GM12892 (cell line): ENCODE data around the gene CD82.
"Not testable (repeated sequence)": the region's sequence is repeated elsewhere in the genome, so short reads cannot be mapped to it uniquely, and the experiment has no call there.

Experiments
- DNase-seq: peaks from one replicate; pipeline ENCODE4 v3.0.0; 2011; ENCODE audit not compliant: insufficient read length
- FAIRE-seq: peaks from 2 replicates; lab custom pipeline; 2011; peaks lifted over from hg19 to GRCh38; lab: Jason Lieb, UNC
- POLR2A ChIP-seq: IDR thresholded peaks from 2 replicates; pipeline ENCODE4 v1.6.1; 2011; ENCODE audit warnings: low read depth, low read length, control low read depth
- POLR2AphosphoS5 ChIP-seq: IDR thresholded peaks from 2 replicates; pipeline ENCODE4 v1.6.1; 2011; ENCODE audit warnings: low read depth, low read length, control low read depth
- TAF1 ChIP-seq: IDR thresholded peaks from 2 replicates; pipeline ENCODE4 v1.6.1; 2011; ENCODE audit warnings: low read depth, mild to moderate bottlenecking, control low read depth, low read length, borderline replicate concordance

CD82 gene

DNA sequence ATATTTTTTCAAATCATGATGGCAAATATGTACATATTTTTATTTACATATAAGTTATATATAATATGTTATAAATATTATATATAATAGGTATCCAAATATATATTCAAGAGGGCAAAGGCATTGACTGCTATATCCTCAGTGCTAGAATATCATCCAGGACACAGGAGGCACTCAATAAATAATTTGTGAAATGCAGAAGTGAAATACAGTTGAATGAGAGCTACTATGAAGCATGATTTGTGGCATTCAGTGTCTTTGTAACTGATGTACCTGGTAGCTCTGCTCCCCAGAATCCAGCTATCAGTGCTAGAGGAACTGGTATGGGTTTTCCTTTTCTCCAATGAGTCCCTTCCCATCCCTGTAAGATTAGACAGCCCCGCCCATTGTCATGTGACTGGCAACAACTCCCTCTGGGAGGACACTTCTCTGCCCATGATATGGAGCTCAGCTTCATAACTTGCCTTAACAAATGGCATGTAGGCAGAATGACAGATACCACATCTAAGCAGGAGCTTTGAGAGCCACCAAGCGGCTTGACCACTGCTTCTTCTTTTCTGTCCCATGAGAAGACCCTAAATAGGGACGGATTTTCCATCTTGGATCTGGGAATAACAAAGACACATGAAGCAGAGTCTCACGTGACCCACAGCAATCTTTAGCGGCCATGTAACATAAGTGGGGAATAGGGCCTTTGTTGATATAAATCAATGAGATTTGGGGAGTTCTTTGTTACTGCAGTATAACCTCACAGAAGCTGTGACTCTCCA lies 10.2 kb upstream of the CD82 start:
- peak; percentile 62 for FAIRE-seq
- no peak for TF ChIP-seq TAF1
- TF ChIP-seq POLR2A: no peak
- TF ChIP-seq POLR2AphosphoS5: no peak
- no peak for DNase-seq

DNA sequence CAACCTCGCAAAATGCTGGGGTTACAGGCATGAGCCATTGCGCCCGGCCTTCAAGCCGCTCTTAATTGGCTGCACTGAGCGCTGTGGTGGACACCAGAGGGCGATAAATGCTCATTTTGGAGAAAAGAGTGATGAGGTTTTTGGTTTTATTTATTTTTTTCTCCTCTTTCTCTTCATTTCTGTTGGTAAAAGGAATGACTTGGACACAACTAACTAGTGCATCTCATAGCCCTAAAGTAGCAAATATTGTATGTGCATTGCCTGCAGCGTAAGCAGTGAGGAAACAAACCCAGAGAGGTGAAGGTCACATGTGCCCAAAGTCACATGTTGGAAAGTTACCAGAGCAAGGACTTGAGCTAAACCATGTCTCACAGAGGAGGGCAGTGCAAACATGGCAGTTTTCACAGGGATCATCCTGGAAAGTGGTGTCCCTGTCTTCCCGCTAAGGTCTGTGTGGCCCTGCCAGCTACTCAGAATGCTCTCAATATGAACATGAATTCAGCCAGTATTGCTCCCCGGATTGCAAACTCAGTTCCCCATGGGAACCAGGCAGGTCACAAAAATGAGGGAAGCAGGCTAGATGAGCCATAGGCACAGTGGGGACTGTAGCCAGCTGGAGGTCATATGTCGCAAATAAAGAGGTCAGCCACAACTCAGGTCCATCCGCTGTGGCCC lies 8.6 kb upstream of the CD82 start:
- no peak for TF ChIP-seq TAF1
- DNase-seq: no peak
- peak; percentile 95 for FAIRE-seq

DNA sequence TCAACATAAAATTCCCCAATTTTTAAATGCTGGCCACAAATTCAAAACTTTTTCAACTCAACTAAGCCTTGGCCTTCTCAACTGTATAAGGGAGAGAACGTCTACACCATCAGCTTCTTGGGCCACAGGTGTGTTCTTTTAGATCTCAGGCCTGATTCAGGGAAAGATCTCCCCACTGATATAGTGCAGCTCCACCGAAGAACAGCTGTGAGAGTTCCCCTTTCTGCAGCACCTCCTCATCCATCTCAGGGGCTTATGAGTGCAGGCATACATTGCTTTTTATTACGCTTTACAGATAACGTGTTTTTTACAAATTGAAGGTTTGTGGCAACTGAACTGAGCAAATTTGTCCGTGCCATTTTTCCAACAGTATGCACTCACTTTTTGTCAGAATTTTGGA lies 8.0 kb upstream of the CD82 start:
- FAIRE-seq (no peak), DNase-seq (no peak)
- TF ChIP-seq POLR2AphosphoS5 (no peak), POLR2A (no peak), TAF1 (no peak)

DNA sequence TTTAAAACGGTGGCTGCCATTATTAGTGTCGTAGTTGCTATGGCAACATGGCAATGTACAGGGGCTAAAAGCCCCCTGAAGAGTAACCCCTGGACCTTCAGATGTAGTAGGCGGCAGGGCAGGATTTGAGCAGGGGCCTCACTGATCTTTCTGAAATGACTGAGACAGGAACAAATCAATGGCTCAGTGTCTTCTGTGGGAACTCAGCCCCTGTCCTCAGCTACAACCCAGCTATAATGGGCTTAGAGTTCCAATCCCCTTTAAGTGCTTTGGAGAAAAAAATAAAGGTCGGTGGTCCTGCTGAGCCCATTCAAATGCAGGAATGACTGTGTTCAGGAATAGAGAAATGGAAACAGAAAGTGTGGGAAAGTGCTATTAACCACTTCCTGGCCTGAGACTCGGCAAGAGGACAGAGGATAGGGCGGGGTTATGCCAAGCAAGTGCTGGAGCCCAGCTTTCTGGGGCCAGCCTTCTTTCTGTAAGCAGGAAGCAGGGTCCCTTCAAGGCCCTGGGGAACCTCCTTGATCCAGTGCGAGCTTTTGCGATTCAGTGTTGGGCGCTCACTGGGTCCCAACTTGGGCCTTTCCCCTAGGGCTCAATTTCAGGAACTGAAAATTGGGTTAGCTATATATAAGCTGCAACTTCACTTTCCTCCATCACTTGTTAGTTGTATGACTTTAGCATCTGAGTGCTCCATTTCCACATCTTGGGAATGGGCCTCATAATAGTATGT lies 6.1 kb upstream of the CD82 start:
- TF ChIP-seq POLR2AphosphoS5 (no peak), POLR2A (no peak), TAF1 (no peak)
- FAIRE-seq (peak; percentile 97), DNase-seq (no peak)

DNA sequence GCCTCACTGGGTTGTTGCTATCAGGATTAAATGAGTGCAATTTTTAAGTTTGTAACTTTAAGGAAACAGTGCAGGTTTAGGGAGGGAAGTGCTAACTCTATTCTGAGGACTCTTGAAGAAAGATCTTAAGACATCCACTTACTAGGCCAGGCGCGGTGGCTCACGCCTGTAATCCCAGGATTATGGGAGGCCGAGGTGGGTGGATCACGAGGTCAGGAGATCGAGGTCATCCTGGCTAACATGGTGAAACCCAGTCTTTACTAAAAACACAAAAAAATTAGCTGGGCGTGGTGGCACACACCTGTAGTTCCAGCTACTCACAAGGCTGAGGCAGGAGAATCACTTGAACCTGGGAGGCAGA lies 5.5 kb upstream of the CD82 start:
- DNase-seq, FAIRE-seq: not testable (repeated sequence)

DNA sequence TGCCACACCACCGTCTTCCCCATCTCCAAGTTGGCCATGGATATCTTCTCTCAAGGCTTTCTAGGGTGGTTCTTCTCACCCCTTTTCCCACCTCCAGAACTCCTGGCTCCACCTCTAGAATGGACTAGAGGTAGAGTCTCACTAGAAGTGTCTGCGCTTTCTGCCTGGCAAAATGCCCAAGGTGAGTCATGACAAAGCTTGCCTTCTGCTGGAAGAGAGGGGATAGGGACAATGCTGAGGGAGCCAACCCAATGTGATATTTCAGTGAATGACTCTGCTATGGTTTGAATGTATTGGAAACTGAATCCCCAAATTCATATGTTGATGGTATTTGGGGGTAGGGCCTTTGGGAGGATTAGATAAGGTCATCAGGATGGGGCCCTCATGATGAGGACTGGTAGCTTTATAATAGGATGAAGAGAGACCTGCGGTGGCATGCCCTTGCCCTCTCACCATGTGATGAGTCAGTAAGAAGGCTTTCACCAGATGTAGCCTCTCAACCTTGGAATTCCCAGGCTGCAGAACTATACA lies 4.1 kb upstream of the CD82 start:
- FAIRE-seq: peak; percentile 36
- TF ChIP-seq POLR2A (no peak), TAF1 (no peak), POLR2AphosphoS5 (no peak)
- DNase-seq: no peak

DNA sequence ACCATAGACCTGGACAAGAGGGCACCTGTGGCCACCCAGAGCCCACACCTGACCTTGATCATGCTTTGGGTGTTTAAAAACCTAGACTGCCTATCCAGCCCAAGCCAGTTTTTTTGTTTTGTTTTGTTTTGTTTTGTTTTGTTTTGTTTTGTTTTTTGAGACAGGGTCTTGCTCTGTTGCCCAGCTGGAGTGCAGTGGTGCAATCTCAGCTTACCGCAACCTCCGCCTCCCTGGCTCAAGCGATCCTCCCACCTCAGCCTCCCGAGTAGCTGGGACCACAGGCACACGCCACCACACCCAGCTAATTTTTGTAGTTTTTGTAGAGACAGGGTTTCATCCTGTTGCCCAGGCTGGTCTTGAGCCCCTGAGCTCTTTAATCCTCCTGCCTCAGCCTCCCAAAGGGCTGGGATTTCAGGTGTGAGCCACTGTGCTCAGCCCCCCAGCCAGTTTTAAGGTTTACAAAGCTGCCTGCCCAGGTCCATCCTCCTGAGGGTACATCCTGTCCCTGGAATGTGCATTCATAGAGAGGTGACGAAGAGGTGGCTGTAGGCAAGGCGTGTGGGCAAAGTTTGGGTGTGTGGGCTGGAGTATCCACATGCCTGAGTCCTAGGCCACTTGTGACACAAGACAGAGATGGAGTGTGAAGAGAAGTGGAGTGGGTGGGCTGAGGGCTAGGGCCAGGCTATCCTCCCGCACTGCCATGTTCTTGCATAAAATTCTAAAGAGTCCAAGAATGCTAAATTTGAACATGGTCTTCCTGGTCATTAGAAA lies 3.3 kb upstream of the CD82 start:
- TF ChIP-seq POLR2AphosphoS5: no peak
- TF ChIP-seq POLR2A: no peak
- TF ChIP-seq TAF1: no peak
- peak; percentile 17 for FAIRE-seq
- DNase-seq: no peak

DNA sequence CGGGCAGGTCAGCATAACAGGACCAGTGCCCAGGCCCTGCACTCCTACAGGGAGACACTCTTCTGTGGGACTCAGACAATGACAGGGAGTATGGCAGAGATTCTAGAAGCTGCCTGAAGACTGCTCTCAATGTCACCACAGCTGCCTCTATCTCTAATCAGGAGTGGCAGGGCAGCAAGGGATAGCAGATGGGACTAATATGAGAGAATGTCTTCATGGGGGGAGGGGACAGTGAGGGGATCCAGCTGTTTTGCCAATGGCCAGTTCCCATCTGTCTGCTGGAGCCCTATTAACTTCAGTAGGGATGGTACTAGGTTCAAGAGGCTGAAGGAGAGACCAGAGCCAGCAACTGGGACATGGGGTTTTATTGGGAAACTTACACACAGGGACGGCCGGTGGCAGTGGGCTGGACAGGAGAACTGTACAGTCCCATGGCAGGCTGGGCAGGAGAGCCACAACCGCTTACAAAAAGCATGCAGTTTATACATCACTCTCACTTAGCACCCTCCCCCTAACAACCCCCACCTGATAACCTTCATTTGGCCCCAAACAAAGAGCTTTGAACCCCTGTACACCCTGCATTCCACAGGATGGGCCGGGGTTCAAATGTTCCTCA lies 2.5 kb upstream of the CD82 start:
- FAIRE-seq (no peak), DNase-seq (no peak)
- TF ChIP-seq POLR2A (no peak), TAF1 (no peak), POLR2AphosphoS5 (no peak)

DNA sequence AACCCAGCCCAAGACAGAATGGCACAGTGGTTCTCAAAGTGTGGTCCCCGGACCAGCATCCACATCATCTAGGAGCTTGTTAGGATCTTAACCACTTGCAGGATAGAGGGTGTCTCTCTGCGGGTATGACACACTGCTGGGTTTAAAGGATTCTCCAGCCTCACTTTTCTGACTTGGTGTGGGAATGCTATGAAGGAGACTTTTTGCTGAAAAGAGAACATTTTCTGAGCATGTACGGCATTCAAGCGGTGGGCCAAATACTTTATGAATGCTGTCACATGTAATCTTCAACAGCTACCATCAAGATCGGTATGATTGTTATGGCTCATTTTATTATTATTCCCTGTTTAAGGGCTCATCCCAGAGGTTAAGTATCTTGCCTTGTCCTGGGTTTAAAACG lies 1.8 kb upstream of the CD82 start:
- TF ChIP-seq TAF1: no peak
- no peak for TF ChIP-seq POLR2AphosphoS5
- TF ChIP-seq POLR2A: no peak
- FAIRE-seq (peak; percentile 50), DNase-seq (no peak)

DNA sequence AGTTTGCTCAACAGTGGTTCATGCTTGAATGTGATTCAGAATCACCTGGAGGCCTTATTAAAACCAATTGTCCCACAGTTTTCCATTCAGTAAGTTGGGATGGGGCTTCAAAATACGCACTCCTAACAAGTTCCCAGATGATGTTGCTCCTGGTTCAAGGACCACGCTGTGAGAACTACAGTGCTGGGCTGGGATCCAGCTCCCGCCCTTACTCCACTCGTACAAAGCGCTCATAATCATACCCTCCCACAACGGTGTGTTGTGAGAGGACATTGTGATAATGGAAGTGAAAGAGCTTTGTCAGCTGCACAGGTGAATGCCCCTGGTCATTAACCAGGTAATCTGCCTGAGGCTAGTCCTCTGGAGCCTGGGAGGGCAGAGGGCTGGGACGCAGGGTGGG lies 1.3 kb upstream of the CD82 start:
- DNase-seq: no peak
- no peak for FAIRE-seq

DNA sequence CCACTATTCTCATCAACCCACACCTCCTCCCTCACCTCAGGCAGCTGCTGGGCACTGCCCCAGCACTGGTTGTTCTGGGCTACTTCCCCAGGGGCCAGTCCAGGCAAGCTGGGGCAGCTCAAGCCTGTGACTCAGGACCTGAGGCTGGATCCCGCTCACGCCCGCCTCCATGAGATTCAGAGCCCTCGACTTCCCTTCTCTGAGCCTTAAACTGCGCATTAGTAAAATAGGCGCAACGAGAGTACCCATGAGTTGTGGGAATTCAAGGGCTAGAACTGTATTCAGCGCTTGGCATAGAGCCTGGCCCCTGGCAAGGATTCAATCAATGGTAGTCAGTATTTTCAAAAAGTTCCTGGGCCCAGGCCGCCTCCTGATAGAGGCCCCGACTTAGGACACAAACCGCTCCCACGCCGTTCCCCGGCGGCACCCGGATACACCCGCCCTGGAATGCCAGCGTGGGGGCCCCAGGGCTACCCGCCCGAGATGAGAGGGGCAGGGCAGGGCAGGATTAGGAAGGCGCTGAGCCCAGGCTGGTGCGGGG lies 723 bp upstream of the CD82 start:
- no peak for TF ChIP-seq TAF1
- no peak for TF ChIP-seq POLR2AphosphoS5
- no peak for TF ChIP-seq POLR2A
- DNase-seq (no peak), FAIRE-seq (no peak)

More for the DNA sequence above, 1.3 kb upstream of the CD82 start:
- TF ChIP-seq TAF1 (no peak), POLR2A (no peak), POLR2AphosphoS5 (no peak)
